SK-N-SH (cell line): Measurements from ENCODE around the gene CDK18.

Experiments used
- CTCF ChIP-seq: fragments of 200-600 bp; sonication (generic); IDR thresholded peaks from 2 replicates; pipeline ENCODE4 v1.6.1; 2017; ENCODE audit warnings: antibody characterized with exemption, mild to moderate bottlenecking, moderate library complexity
- EP300 ChIP-seq, 2 experiments: IDR thresholded peaks; 2 replicates each; pipeline versions ENCODE4 v1.4.0 to v1.6.1; 2012; ENCODE audit warnings: borderline replicate concordance in 1 of 2, low read depth in 1 of 2, low read length in 1 of 2
- EZH2phosphoT487 ChIP-seq: fragments of 200-600 bp; sonication (generic); IDR thresholded peaks from 2 replicates; pipeline ENCODE4 v1.6.1; 2017; ENCODE audit warnings: low read depth, mixed run types, mild to moderate bottlenecking, antibody characterized with exemption, moderate library complexity, borderline replicate concordance
- FOSL2 ChIP-seq: IDR thresholded peaks from 2 replicates; pipeline ENCODE4 v1.4.0; 2012; ENCODE audit warnings: low read depth, mild to moderate bottlenecking, moderate library complexity, borderline replicate concordance
- GABPA ChIP-seq: IDR thresholded peaks from 2 replicates; pipeline ENCODE4 v1.4.0; 2012; ENCODE audit warnings: low read depth, mild to moderate bottlenecking
- JUND ChIP-seq: IDR thresholded peaks from 2 replicates; pipeline ENCODE4 v1.4.0; 2012
- MXI1 ChIP-seq: IDR thresholded peaks from 2 replicates; pipeline ENCODE4 v1.6.1; 2012; ENCODE audit warnings: mild to moderate bottlenecking, low read depth, low read length, improper control_type of control experiment
- POLR2AphosphoS5 ChIP-seq: IDR thresholded peaks from 2 replicates; pipeline ENCODE4 v1.6.1; 2012; ENCODE audit warnings: low read depth, low read length
- SIN3A ChIP-seq: IDR thresholded peaks from 2 replicates; pipeline ENCODE4 v1.6.1; 2012; ENCODE audit warnings: low read depth, mild to moderate bottlenecking, low read length, moderate library complexity, borderline replicate concordance
- USF2 ChIP-seq: fragments of 150-350 bp; IDR thresholded peaks from 2 replicates; pipeline ENCODE4 v1.6.1; 2017; ENCODE audit warnings: antibody characterized with exemption, low read length, low read depth, borderline replicate concordance
- YY1 ChIP-seq: IDR thresholded peaks from 2 replicates; pipeline ENCODE4 v1.4.0; 2012; ENCODE audit warnings: low read depth, mild to moderate bottlenecking

DNA sequence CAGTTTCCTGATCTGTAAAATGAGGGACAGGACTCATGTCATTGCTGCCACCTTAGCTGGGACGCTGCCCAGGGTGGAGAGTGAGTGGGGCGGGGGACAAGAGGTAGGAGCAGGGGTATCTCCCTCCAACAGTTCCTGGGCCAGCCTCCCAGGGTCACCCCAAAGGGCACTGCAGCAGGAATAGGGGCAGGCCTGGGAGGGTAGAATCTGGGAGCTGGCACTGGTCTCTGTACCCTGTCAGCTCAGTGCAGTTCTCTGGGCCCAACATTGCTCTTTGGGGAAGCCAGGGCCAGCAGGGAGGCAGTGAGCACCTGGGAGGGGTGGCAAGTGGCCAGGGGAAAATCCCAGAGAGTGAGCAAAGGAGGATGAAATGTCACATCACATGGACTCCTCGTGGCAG, 71.5 kb downstream of the CDK18 start:
- no peak for TF ChIP-seq CTCF
- TF ChIP-seq POLR2AphosphoS5: no peak
- no peak for TF ChIP-seq JUND
- no peak for TF ChIP-seq EZH2phosphoT487
- no peak for TF ChIP-seq USF2
- TF ChIP-seq SIN3A: no peak
- TF ChIP-seq EP300 (IDR thresholded peaks at IDR 0.05; ENCODE audit: borderline replicate concordance in 1 of 2, low read depth in 1 of 2, low read length in 1 of 2): no peak
- TF ChIP-seq FOSL2: no peak
- no peak for TF ChIP-seq MXI1
- TF ChIP-seq GABPA: no peak
- TF ChIP-seq YY1: no peak
